NCI-H446 treated with DMSO at 0.1 percent for 48 hours (cell line): ENCODE data around the gene RRP1B.
"Not testable (repeated sequence)": the region's sequence is repeated elsewhere in the genome, so short reads cannot be mapped to it uniquely, and the experiment has no call there.

Experiments used
- DNase-seq: peaks from one replicate; lab custom pipeline; 2025; lab: John Stamatoyannopoulos, UW

Gene RRP1B, protein sequence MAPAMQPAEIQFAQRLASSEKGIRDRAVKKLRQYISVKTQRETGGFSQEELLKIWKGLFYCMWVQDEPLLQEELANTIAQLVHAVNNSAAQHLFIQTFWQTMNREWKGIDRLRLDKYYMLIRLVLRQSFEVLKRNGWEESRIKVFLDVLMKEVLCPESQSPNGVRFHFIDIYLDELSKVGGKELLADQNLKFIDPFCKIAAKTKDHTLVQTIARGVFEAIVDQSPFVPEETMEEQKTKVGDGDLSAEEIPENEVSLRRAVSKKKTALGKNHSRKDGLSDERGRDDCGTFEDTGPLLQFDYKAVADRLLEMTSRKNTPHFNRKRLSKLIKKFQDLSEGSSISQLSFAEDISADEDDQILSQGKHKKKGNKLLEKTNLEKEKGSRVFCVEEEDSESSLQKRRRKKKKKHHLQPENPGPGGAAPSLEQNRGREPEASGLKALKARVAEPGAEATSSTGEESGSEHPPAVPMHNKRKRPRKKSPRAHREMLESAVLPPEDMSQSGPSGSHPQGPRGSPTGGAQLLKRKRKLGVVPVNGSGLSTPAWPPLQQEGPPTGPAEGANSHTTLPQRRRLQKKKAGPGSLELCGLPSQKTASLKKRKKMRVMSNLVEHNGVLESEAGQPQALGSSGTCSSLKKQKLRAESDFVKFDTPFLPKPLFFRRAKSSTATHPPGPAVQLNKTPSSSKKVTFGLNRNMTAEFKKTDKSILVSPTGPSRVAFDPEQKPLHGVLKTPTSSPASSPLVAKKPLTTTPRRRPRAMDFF

DNA sequence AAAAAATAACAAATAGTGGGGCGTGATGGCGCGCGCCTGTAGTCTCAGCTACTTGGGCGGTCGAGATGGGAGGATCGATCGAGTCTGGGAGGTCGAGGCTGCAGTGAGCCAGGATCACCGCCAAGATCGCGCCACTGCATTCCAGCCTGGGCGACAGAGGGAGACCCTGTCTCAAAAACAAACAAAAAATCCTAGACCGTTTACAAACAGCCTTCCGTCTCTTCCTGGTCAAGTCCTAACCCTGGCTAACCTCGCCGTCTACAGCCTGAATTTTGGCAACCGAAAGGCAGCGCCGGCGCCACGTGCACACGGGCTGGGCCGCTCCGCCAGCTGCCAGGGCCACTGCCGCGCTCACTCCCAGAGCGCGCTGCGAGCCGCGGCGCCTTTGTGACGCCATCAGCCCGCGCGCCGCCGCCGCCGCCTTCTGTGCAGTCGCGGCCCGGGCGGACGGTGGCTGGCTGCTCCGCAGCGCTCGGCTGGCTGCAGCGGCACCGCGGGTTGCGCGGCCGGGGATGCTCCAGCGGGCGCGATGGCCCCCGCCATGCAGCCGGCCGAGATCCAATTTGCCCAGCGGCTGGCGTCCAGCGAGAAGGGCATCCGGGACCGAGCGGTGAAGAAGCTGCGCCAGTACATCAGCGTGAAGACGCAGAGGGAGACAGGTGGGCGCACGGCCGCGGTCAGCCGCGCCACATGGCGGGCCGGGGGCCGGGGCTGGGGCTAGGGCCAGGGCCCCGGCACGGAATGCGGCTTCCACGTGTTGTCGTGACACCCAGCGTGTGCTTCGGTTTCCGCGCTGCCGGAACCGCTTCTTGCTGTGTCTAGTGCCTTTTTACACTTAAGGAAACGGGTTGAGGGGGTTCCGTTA lies at the start of gene RRP1B, which contains the start of gene HSF2BP:
Gene RRP1B, plus strand, starts transcription at position 425 of the 865 bp plus-strand sequence. Its CDS starts 105 bp downstream, at position 530.
Gene HSF2BP, minus strand, starts transcription at position 353 of the 865 bp plus-strand sequence. CDS start 1,392 bp downstream, outside the sequence.
- DNase-seq = peak; percentile 73

DNA sequence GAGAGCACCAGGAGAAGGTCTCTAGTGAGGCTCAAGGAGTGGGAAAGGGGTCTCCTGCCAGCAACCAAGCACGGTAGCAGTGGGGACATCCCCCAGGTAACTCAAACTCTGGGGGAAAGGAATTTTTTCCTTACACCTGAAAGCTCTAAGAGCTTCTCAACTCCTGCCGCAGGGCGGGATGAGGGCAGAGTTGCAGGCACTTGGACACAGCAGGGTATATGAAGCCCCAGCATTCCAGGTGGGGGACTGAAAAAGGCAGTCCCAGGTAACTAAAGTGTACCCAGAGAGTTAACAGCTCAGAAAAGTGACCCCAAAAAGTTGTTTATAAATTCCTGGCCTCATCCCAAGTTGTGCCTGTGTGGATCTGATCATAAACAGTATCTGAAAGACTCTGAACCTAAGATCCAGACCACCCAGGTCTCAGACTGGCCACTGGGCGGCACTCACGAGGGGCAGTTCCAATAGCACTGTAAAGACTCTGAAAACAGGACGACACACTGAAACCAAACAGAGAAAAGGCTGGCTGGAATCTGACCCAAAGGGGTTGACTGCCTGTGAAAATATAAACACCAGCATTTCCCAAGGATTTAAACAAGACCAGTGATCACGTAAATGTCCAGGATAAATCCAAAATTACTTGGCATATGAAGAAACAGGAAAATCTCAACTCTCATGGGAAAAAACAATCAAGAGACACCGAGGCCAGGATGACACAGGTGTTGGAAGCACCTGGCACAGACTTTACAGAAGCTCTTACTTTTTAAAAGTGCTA lies 47.6 kb upstream of the RRP1B start:
- DNase-seq = peak; percentile 10

DNA sequence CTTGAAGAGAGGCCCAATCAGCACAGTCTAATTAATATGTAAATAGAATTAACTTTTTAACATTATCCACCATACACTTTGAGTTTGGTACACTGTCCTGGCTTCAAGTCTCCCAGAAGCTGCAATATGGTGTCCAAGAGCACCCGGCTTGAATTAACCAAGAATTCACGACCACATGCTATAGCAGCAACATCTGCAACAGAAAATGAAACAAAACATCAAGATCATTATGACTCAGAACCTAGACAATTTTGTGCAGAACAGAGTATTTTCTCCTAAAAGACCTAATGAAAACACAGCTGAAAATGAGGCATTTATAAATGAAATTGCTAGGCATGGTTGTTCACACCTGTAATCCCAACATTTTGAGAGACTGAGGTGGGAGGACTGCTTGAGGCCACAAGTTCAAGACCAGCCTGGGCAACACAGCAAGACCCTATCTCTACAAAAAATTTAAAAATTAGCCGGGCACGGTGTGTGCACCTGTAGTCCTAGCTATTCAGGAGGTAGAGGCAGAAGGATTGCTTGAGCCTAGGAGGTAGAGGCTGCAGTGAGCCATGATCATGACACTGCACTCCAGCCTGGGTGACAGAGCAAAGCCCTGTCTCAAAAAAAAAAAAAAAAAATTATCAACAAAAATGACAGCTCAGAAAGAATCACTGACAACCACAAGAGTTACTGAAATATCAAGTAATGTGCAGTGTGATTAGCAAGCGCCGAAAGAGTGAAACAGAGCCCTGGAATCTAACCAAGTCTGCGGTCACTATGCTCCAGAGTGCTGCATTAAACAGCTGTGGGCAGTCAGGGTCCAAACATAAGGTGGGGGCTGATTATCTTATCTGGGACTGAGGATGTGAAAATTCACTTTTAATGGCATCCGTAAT lies 45.4 kb upstream of the RRP1B start:
- DNase-seq = no peak

DNA sequence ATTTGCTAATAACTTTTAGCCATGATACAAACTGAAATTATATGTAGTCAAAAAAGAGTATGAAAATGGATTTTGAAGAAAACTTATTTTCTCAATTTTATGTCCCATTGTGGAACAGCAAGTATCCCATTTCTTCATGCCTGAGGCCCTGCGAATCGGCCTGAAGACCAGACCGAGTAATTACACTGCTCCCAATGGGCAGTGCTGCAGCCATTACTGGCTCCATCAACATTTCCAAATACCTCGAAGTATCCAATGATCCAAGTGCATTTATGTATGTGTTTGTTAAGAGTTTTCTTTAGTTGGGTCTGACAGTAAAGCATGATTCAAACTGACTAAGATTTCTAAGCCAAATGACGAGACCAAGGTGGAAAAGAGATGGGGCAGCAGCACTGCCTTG lies 44.5 kb upstream of the RRP1B start:
- DNase-seq = no peak

GRCh38 chr21:43616861-43617260 lies 42.5 kb upstream of the RRP1B start:
- DNase-seq = not testable (repeated sequence)

DNA sequence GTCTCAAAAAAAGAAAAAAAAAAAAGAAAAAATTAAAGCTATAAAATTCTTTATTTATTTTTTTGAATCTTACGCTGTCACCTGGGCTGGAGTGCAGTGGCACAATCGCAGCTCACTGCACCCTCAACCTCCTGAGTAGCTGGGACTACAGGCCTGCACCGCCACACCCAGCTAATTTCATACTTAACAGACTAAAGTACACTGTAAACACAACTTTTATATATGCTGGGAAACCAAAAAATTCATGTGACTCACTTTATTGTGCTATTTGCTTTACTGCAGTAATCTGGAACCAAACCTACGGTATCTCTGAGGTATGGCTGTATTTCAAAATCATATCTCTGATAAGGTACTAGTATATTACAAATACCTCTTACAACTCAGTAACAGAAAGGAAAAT lies 40.4 kb upstream of the RRP1B start:
- DNase-seq = no peak

- DNase-seq = no peak
Observed at GRCh38 chr21:43619344-43619743, 40.0 kb upstream of the RRP1B start.

DNA sequence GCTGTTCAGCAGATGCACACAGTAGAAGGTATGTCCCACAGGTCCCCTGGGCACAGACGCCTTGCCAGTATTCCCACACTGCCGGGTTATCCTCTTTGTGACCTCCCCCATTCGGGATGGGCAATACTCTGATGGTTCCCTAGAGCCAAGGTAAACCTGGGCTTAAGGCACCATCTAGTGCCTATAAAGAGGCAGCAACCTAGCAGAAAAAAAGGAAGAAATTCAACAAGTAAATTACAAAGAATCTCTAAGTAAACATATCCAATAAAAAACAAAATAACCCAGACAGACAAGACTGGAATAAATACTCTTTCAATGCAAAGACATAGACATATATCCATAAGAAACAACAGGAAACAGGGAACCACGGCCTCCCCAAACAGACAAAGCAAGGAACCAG lies 39.5 kb upstream of the RRP1B start:
- no peak for DNase-seq

DNA sequence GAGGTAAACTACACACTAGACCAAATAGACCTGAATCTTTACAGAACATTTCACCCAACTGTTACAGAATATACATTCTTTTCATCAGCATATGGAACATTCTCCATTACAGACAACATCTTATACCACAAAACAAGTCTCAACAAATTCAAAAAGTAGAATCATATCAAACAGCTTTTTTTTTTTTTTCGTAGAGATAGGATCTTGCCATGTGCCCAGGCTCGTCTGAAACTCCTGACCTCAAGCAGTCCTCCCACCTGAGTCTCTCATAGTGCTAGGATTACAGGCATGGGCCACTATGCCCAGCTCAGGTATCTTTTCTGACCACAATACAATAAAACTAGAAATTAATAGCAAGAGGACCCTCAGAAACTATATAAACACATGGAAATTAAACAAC lies 36.6 kb upstream of the RRP1B start:
- DNase-seq = no peak

GRCh38 chr21:43623588-43623987 lies 35.8 kb upstream of the RRP1B start:
- DNase-seq = no peak

DNA sequence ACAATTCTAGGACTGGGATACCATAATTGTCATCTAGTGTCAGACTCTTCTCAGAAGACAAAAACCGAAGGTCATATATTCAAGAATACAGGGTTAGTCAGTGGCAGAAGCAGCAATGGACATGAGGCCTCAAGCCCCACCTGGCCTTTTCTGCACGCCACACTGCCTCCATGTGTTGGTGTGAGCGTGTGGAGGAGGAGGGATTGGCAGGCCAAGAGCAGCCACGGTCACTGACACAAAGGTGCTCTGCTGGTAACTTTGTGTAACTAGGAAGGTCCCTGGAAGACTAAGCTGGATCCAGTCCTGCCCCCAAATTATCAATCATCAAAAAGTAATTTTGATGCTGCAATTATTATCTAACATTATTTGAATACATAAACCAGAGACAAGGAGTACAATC lies 35.0 kb upstream of the RRP1B start:
- DNase-seq = no peak

GRCh38 chr21:43626390-43626789 lies 33.0 kb upstream of the RRP1B start:
- no peak for DNase-seq

DNA sequence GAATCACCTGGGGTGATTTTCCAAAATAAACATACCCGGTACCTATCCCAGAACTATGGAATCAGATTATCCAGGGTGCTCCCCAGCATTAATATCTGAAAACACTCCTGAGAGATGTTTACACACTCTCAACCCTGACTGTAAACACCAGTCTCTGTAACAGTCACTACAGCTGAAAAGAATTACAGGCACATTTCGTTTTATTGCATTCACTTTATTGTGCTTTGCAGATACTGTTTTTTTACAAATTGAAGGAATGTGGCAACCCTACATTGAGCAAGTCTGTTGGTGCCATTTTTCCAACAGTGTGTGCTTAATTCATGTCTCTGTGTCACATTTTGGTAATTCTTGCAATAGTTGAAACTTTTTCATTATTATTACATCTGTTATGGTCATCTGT lies 31.8 kb upstream of the RRP1B start:
- no peak for DNase-seq

DNA sequence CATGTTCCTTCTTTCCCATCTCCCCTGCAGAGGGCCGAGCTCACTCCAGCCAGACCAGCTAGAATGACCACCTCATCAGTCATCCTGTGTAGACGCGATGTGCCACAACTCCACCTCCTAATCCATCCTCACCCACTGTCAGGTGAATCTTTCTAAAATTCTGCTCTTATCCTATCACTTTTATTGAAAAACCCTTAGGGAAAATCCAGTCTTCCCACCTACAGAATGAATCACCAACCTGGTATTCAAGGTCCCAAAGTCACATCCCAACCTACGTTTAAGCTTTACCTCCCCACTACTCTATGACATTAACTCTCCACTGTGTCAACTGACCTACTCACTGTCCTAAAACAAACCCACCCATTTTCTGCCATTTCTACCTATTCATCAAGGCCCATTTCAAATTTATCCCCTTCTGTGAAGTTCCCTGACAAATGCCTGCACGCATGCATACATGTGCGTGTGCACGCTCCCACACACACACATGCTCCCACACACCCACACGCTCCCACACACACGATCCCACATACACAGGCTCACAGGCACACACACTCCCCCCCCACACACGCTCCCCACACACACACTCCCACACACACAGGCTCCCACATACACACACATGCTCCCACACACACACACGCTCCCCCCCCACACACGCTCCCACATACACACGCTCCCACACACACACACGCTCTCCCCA lies 27.8 kb upstream of the RRP1B start:
- no peak for DNase-seq

GRCh38 chr21:43632373-43632905 lies 26.9 kb upstream of the RRP1B start:
- DNase-seq = no peak

DNA sequence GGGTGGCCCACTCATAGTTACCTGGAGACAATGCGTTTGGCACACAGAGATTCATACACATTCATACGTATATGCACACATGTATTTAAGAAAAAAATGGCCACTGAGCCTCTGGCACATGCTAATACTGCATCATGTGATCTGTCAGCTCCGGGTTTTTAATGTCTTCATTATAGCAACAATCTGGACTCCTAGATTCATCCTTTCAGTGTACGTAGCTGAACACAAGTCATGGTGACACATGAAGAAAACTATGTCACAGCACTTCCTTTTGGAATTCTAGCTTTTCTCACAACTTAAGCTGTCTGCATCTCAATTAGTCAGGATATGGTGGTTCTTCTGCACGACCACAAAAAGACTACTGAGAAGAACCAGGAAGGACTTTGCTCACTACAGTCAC lies 24.7 kb upstream of the RRP1B start:
- DNase-seq = no peak

- no peak for DNase-seq
Observed at GRCh38 chr21:43635436-43635835, 23.9 kb upstream of the RRP1B start.

DNA sequence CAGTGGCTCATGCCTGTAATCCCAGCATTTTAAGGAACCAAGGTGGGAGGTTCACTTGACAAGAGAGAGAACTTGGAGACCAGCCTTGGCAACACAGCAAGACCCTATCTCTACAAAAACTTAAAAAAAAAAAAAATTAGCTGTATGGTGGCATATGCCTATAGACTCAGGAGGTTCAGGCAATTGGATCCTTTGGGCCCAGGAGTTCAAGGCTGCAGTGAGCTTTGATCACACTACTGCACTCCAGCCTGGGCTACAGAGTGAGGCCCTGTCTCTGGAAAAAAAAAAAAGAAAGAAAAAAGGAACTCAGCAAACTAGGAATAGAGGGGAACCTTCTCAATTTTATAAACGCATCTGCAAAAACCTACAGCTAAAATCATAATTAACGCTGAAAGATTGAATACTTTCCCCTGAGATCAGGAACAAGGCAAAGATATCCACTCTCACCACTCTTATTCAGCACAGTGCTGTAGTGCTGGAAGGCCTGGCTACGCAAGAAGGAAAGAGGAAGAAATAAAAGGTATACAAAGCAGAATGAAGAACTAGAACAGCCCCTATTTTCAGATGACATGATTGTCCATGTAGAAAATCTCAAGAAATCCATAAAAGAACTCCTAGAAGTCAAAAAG lies 21.7 kb upstream of the RRP1B start:
- no peak for DNase-seq
